Stimulated activated CD4-positive, alpha-beta T cell treated with anti-CD3 and anti-CD28 coated beads, Interleukin-2, amount 100 ng/mL, for 4 hours (primary cell): Measurements from ENCODE around the gene EXOC6B.

ENCODE experiments used
- DNase-seq: peaks from one replicate; pipeline ENCODE4 v3.0.0-alpha.2; 2020; ENCODE audit warnings: low read depth

EXOC6B gene

DNA sequence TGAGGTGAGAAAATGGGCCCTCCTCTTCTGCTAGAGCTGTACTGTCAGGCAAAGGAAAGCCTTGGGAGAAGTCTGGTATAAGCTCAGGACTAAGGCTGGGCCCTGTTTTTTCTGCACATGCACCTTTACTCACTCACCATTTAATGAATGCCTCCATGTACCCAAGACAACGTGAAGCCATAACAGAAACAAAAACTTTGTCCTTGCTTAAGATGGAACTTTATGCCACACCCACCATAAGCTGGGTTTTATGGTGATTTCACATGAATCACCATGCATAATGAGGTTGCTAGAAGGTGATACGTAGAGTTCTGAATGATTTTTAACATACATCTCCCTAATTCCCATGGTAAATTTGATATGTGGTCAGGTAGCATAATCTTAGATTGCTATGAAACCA is 614.5 kb downstream of the EXOC6B start:
- DNase-seq: no peak

DNA sequence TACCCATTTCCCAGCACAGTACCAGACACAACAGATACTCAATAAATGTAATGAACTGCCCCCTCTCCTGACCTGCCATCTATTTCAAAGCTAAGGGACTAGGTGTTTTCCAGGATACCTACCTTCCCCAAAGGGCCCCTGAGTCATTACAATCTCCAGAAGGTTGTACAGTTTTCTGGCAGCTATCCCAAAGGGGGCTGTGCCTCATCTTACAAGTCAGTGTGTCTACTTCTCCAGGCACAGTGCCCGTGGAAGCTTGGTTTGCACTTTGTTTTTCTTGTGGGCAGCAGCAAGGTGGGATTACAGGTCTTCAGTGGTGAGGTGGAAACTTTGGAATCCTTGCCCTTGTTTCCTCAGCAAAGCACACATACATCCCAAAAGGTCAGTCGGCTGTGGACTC is 615.4 kb downstream of the EXOC6B start:
- no peak for DNase-seq

DNA sequence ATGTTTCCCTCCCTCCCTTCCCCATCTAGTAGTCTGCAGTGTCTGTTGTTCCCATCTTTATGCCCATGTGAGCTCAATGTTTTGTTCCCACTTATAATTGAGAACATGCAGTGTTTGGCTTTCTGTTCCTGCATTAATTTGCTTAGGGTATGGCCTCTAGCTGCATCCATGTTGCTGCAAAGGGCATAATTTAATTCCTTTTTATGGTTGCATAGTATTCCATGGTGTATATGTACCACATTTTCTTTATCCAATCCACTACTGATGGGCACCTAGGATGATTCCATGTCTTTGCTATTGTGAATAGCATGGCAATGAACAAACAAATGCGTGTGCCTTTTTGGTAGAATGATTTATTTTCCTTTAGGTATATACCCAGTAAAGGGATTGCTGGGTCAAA is 617.6 kb downstream of the EXOC6B start:
- no peak for DNase-seq

DNA sequence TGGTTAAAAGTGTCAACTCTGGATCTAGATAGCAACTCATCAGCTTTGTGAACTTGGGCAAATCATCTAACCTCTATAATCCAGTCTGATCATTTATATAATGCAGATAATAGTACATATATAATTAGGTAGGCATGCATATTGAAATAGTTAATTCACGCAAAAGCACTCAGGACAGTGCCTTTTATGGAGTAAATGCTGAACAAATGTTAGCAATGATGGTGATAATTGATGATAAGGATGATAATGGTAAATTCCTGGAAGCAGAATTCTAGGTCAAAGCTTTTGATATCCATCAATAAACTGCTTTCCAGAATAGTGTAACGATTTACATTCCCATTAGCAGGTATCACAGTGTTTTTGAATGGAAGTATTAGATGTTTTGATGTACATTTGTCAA is 618.5 kb downstream of the EXOC6B start:
- no peak for DNase-seq

DNA sequence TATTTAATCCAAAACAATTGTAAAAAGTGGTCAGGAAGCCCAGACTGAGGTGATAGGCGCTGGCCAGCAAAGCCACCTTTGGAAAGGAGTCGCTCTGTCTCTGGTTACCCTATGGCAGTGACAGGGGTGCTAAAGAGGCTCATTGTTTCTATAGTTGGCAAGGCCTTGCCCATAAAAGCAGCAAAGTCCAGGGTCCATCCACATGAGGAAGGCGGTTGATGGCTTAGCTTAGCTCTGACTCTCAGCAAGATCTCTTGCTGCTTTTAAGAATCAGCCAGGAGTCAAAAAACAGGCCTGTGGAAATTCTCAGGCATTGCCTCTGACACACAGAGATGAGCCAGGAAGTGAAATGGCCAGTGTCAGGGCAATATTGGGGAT is 620.3 kb downstream of the EXOC6B start:
- no peak for DNase-seq

DNA sequence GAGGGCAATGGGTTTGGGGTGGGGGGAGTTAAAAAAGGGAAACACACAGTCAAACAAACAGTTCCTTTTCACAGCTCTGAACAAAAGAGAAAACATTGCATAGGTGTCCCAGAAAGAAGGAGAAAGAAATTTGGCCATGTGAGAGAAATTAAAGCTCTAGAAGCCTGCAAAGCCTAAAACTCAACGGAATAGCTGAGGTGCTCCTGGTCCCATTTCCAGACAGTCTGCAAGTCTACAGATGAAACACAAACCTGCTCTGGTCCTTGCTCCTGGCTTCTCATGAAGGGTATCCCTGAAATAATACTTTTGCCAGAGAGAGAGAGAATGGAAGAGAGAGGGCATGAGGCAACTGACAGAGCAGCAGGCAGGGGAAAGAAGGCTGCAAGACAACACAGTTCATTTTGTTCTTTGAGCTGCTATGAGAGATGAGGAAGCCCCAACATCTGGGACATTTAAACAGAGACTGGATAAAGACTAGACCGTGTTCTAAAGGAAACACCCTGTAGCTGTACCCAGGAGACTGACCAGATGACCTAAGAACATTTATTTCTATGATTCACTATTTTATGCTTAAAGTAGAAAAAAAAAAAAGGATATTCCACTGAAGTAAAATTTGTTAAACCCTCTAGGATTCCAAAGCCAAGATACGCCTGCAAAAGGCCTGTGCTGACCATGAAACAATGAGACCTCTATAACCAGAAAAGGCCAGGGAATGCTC is 620.9 kb downstream of the EXOC6B start:
- DNase-seq: no peak

DNA sequence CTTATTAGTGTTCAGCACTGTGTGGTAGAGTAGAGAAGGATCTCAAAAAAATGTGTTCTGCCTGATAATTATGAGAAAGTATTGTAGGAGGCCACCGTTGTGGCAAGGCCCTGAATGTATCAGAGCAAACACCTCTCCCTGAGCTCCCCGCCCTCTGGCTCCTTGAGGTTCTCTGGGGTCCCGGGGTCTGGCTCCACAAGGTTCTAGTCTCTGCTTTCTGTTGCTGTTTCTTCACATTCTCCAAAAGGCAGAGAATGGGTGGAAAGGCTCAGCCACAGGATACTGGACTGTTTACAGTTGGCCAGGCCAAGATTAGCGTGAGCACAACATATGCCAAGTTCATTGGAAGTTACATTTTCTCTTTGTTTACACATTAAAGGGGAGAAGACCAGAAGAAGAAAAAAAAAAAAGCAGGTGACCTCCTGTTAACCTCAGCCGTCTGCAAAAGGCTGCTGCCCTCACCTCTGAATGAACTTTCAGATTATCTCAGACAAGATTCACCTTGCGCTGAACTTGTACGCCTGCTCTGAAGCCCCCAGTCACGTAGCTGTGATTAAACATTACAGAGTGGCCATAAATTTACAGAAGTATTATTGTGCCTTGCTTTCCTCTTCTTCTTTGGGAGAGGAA is 621.6 kb downstream of the EXOC6B start:
- no peak for DNase-seq

DNA sequence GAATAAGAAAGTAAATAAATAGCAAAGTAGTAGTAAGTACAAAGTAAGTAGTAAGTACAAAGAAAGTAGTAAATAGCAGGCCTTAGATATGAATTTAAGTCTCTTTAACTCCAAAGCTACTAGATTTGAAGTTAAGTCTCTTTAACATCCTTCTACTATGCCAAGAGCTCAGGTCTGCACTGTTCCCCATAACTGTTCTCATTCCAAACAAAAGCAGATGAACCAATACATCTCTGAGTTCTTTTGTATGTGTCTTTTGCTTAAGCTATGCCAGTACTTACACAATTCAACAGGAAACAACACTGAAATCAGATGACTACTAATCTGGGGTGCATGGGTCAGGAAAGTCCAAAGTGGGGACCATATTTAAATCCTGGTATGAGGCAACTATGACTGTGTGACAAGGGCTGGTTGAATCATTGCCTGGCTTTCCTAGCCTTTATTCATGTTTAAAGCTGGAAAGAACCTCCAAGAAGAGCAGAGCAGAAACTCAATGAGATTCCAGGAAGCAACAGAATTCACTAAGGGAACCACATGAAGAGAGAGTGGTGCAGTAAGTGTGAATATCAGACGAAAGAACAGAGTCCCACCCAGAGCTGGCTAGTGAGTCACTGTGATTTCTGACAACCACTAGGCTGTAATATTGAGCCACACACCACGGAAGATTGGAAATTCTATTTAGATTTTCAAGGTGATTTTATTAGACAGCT is 627.1 kb downstream of the EXOC6B start:
- DNase-seq: no peak

DNA sequence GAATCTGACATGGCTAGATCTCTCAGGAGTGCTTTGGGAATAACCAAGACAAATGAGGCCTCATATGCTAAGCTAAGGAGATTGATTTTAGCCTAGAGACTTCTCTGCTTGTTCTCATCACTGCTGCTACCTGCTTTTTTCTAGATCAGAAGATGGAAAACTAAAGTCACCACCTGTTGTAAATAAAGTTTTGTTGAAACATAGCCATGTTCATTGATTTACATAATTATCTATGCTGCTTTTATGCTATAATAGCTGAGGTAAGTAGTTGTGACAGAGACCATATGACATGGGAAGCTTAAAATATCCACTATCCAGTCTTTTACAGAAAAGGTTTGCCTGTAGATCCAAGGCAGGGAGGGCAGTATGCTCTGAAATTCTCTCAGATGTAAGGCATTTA is 632.1 kb downstream of the EXOC6B start:
- no peak for DNase-seq

DNA sequence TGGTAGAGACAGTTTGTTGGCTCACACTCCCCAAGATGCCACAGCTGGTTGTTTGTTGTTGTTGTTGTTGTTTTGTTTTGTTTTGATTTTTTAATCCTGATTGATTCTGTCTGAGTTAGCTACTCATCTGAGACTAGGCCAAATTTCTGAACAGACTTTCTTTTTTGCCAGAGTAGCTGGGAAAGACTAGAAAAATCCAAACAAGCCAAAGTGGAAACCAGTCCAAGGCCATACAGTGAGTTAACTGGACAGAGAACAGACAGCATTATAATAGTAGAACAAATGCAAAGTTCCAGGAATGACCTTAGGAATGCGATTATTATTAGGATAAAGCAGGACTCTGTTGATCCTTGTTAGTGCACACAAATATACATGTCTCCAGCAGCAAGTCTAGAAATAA is 634.4 kb downstream of the EXOC6B start:
- DNase-seq: no peak

DNA sequence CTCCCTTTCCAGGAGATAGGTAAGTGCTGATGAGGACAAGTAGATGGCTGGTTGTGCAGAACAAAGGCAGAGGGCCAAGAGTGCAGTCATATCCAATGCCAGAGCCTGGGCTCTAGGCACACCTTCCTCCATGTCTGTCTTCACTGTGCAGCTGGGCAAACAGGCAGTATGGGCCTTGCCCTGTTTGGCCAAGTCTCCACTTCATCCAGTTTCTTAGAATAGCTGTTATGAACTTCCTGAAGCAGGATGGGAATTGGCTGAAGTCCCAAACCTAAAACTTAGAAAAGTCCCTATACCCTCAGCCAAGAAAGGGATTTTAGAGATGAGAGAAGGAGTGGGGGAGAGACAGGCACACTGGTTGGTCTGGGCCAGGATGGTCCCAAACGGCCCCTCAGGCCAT is 640.6 kb downstream of the EXOC6B start:
- DNase-seq: no peak

DNA sequence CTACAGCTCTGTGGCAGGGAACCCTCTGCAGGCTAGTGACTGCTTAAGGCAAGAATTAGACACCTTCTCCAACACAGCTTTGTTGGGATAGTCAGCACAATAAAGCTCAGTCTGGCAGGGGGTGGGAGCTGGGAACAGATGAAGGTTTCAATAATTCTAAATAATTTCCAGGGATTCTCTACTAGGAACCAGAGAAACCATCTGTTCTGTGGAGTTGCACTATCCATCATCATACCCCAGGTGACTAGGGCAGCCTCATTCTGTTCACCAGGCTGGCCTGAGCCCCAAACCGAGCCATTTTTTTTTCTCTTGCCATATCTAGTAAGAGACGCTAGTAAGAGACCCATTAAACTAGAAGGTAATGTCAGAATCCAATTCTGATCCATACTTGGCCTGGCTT is 642.4 kb downstream of the EXOC6B start:
- DNase-seq: no peak

DNA sequence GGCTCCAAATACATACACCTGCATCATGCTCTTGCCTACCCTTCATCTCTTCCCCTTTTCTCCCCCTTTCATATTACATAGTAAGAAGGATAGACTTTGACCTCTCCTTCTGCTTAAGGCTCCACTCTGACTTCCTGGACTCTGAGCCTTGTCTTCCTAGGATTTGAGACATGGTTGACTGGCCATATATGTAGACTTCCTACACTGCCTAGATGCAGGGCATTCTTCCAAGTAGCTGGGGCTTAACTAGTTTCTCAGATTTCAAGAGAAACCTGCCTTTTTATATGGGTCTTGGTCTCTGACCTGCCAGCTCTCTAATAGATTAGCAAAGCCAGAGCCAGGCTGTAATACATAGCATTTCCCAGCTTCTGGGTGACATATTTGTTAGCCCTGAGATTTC is 642.8 kb downstream of the EXOC6B start:
- DNase-seq: no peak

DNA sequence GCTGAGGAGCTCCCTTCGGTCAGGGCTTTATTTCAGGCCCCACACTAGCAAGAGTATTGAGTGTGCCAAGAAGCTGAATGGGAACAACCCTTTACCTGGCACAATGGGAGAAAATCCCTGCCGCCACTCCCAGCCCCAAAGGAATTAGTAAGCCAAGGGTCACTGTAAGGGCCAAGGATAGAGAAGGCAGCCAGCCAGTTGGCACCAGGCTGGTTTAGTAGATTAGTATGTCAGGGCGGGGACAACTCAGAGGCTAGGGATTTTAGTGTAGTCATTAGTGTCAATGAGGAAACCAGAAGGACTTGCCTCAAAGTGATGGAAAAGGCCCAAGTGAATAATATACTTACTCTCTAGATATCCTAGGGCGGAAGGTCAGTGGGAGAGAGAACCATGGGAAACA is 643.3 kb downstream of the EXOC6B start:
- DNase-seq: no peak

DNA sequence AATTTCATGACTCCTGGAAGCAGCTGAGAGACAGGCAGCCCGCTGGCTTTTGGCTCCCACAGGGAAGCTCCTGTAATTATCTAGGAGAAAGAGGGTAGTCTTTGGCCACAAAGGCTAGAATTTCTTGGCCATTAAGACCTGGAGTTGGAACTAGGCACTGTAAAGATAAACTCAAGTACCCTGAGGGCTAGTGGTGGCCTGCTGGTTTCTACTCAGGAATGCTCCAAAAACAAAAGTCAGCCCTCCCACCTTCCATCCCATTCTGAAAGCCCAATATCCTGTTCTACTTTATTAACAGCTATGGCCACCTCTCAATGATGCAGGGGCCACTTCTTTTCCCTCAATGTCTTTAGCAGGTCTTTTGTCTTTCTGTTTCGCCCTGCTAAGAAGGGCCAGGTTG is 644.2 kb downstream of the EXOC6B start:
- DNase-seq: no peak

DNA sequence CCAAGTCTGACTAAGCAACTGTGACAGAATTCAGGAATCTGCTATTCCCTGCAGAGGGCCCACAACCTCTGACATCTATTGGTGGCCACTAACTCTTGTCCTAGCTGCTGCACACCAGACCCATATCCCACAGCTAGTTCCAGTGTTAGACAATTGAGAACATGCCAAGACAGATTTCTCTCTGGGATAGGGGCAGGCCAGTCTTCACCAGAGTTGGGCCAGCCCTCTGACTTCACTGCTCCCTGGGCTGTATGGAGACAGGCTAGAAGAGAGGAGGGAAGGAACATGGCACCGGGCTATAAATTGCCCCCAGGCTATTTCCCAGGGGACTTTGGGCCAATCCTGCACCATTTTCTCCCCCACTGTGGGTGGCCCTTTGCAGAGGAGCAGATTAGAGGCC is 645.5 kb downstream of the EXOC6B start:
- no peak for DNase-seq

DNA sequence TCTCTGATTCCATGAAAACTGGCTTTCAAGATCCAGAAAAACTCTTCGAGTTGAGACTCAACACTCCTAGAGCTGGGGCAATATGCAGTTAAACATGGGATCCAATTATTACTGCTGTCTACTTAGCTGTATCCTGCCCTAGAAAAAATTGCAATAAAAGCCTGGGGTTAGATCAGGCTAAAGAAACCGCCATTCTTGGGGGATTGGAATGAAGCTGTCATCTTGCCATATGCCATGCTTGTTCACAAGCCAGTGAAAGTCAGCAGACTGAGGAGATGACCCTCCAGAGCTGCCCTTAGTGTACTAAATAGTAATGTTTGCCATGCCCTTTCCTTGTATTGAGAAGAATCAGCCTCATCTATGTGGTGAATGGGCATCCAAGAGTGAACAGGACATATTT is 647.3 kb downstream of the EXOC6B start:
- no peak for DNase-seq

DNA sequence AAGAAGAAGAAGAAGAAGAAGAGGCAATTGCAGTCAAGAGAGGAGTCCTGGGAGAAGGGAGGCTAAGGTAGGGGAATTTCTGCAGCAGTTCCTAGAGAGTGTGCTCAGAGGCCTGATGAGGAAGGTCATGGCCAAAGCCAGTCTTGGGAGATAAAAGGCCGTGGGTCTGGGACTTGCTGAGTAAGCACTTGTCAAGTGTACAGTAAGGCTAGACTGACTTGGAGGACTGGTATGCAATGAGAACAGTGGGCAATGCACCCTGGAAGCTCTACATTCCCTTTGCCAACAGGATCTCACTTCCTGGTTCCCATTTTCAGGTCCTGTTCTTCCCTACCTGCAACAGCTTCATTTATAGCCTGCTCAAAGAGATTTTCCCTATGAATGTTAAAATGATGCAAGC is 649.6 kb downstream of the EXOC6B start:
- no peak for DNase-seq

DNA sequence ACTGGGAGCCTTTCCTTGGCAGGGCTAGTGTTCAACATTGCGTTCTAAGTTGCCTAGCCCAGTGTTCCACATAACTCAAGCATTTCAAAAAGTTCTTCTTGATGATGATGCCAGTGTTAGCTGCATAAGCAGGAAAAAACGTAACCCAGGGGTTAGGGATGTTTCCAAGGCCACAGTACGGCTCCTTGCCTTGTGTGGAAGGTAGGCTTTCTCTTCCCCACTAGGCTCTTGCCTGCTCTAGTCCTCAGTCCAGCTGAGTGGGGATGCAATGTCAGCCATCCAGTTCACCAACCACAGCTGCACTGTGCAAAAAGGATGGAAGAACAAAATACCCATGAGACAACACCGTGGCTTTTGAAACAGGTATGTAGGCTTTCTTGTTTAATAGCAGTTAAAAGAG is 650.2 kb downstream of the EXOC6B start:
- DNase-seq: no peak

DNA sequence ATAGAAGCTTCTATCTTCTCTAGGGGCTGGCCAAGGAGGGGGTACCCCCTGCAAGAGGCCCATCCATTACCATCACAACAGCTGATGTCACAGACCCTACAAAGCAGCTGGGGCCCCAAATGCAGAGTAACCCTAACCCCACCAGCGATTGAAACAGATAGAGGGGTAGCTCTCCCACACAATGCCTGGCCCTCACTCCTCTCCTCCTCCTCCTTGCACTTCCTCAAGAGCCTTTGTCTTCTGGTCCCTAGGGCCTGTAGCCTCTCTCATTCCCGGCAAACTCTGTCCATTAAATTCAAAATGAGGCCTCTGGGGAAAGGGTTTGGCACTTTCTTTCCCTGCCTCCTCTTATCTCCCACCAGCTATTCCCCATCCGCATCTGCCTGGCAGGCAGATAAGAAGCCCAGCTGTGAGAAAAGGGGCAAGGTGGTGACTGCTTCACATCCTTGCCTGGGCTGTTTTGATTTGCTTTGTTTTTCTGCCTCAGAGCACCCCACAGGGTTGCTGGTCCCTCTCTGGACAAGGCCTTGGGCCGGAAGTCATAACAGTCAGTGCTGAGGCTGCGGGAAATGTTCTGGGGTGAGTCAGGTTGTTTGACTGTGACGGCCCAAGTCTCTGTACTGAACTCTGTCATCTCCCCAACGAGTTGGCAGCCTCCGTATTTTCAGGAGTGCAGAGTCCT is 652.1 kb downstream of the EXOC6B start:
- no peak for DNase-seq

DNA sequence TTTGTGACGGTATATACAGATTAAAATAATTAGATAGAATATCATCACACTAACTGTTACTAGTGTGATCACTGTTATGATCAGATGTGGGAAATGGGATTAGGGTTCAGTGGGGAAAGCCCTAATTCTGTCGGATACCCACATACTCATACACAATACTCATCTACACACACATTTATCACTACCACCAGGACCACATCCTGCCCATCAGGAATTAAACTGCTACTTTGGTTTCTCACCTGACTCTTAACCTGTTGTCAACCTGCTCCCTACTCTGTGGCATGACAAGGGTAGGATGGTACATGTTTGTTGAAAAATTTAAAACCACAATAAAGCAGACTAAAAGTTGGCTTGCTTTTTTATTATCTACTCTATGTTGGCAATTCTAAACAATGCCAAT is 653.4 kb downstream of the EXOC6B start:
- DNase-seq: no peak

DNA sequence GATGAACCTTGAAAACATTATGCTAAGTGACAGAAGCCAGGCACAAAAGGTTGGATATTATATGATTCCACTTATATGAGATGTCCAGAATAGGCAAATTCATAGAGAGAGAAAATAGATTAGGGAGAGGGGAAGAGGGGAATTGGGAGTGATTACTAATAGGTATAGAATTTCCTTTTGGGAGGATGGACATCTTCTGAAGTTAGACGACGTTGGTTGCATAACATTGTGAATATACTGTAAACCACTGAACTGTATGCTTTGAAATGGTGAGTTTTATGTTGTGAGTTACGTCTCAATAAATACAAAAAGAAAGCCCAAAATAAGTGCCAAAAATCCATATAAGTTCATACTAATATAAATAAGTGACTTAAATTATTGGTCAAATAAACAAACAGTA is 659.6 kb downstream of the EXOC6B start:
- no peak for DNase-seq

DNA sequence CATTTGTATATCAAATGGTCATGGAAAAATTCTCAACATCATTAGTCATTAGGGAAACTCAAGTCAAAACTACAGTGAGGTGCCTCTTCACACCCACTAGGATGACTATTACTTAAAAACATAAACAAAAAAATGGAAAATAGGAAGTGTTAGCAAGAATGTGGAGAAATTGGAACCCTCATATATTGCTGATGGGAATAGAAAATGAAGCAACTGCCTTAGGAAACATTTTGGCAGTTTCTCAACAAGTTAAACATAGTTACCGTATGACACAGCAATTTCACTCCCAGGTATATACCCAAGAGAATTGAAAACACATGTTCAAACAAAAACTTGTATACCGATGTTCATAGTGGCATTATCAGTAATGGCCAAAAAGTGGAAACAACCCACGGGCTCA is 660.0 kb downstream of the EXOC6B start:
- DNase-seq: no peak
